Common myeloid progenitor, CD34-positive (primary cell): Measurements from ENCODE around the gene SPECC1.

Experiments
- CTCF ChIA-PET: fragments of 350-600 bp; sonication (Branson Sonifier 250); formaldehyde crosslinking; loops from one replicate; lab custom pipeline; 2021; ENCODE audit warnings: antibody characterized with exemption; lab: Charles Lee
- POLR2A ChIA-PET: fragments of 350-600 bp; sonication (Branson Sonifier 250); formaldehyde crosslinking; loops from one replicate; lab custom pipeline; 2021; ENCODE audit warnings: antibody characterized with exemption; lab: Charles Lee
- DNase-seq, 3 donors: peaks; one replicate each; pipeline versions ENCODE4 v3.0.0 to v3.0.0-alpha.2; 2013
- H3K27ac ChIP-seq, 2 experiments: 1 replicate in 1 of 2; 2 replicates in 1 of 2; pipeline ENCODE4 v1.7.0; 2013; ENCODE audit warnings: inconsistent platforms in 2 of 2, low read length in 2 of 2, mild to moderate bottlenecking in 2 of 2, low read depth in 1 of 2, moderate library complexity in 1 of 2; ENCODE audit not compliant: severe bottlenecking in 2 of 2, insufficient read depth in 1 of 2, poor library complexity in 1 of 2
- H3K27me3 ChIP-seq, 5 experiments: replicated peaks in 2 of 5; 1 replicate in 3 of 5; 2 replicates in 2 of 5; pipeline versions ENCODE4 v1.6.1 to v1.7.0; 2013; ENCODE audit warnings: low read length in 4 of 5, mild to moderate bottlenecking in 2 of 5, moderate library complexity in 2 of 5, inconsistent platforms in 1 of 5; ENCODE audit not compliant: insufficient read depth in 5 of 5, control insufficient read depth in 4 of 5
- H3K36me3 ChIP-seq, 4 experiments: 1 replicate in 2 of 4; 2 replicates in 2 of 4; pipeline versions ENCODE4 v1.6.1 to v1.7.0; 2013; ENCODE audit warnings: low read length in 3 of 4, control low read depth in 1 of 4, mild to moderate bottlenecking in 1 of 4; ENCODE audit not compliant: control insufficient read depth in 4 of 4, insufficient read depth in 4 of 4
- H3K4me1 ChIP-seq, 4 experiments: 1 replicate in 3 of 4; 2 replicates in 1 of 4; pipeline versions ENCODE4 v1.6.1 to v1.7.1; 2013; ENCODE audit warnings: low read length in 3 of 4, mild to moderate bottlenecking in 3 of 4, control low read depth in 1 of 4, inconsistent platforms in 1 of 4, moderate library complexity in 1 of 4; ENCODE audit not compliant: control insufficient read depth in 4 of 4, insufficient read depth in 4 of 4; ENCODE audit errors: control extremely low read depth in 1 of 4
- H3K4me3 ChIP-seq, 7 experiments: 1 replicate in 4 of 7; 2 replicates in 3 of 7; pipeline versions ENCODE4 v1.5.1 to v1.7.0; 2013; ENCODE audit warnings: mild to moderate bottlenecking in 7 of 7, low read length in 6 of 7, moderate library complexity in 6 of 7, inconsistent platforms in 2 of 7, low read depth in 2 of 7, control low read depth in 1 of 7; ENCODE audit not compliant: insufficient read depth in 4 of 7, control insufficient read depth in 1 of 7; ENCODE audit errors: extremely low read depth in 1 of 7
- H3K9me3 ChIP-seq, 5 experiments: 1 replicate in 4 of 5; 2 replicates in 1 of 5; pipeline versions ENCODE4 v1.6.1 to v1.7.1; 2013; ENCODE audit warnings: low read length in 4 of 5, mild to moderate bottlenecking in 2 of 5, inconsistent platforms in 1 of 5, low read depth in 1 of 5, moderate library complexity in 1 of 5; ENCODE audit not compliant: control insufficient read depth in 4 of 5, insufficient read depth in 2 of 5; ENCODE audit errors: control extremely low read depth in 1 of 5
- WGBS: methylation state at CpG from one replicate; pipeline ENCODE4 v1.1.5; 2013; ENCODE audit not compliant: insufficient coverage; 5-methylcytosine and 5-hydroxymethylcytosine counted together

The SPECC1 gene

DNA sequence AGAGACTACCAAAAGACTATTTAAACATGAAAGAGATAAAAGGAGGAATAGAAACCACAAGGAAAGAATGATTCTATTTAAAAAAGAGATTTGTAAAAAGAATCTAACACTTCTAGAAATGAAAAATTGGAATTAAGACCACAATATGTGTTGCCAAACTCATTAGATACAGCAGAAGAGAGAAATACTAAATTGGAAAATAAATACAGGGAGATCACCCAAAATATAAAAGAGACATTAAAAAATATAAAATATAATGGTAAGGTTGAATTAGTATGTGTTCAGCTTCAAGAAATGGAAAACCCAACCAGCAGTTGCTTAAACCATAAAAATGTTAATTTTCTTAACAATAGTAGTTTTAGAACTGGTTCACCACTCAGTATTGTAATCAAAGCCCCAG, 297.8 kb downstream of the SPECC1 start:
- peaks cover 3 to 33% (median 13%) of the 10 kb centered on the region in 5 experiments for H3K9me3 ChIP-seq
- H3K27ac ChIP-seq, result no peak overlapping the region
- CTCF ChIA-PET, result interaction anchor here (1.0 kb wide), 1 partner anchor 11 kb away, joined by 3 read pairs; no protein-coding TSS in a partner anchor
- POLR2A ChIA-PET, result no interaction called here
- H3K27me3 ChIP-seq, result no peaks in the 10 kb centered on the region
- H3K36me3 ChIP-seq, result peaks cover 12 to 49% (median 16%) of the 10 kb centered on the region in 4 experiments
- no peak overlapping the region for H3K4me3 ChIP-seq
- H3K4me1 ChIP-seq, result no peaks in the 10 kb centered on the region
- no peak for DNase-seq

DNA sequence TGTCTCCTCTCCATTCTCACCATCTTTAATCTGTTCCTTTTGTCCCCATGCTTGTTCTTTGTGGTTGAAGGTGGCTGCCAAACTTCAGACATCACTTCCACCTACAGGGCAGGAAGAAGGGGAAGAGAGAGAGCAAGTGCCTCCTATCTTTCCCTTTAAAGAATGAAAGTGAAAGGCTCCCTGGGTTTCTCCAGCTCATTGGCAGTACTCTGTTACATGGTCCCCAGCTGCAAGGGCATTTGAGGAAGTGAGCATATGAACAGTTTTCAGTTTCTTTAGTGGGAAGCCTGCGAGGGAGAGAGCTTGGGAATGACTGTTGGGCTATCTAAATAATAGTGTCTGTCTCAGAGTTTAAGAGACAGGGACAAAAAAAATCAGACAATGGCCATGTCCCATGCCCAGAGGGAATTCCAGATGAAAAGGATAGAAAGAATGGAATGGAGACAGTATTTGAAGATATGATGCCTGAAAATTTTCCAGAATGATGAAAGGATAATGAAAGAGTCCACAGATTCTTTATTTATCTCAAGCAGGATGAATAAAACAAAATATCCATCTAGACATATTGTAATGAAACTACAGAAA, 298.3 kb downstream of the SPECC1 start:
- ChIA-PET CTCF (interaction anchor here (1.0 kb wide), 1 partner anchor 10 kb away, joined by 3 read pairs; no protein-coding TSS in a partner anchor), POLR2A (no interaction called here)
- peaks cover 12 to 44% (median 16%) of the 10 kb centered on the region in 4 experiments for H3K36me3 ChIP-seq
- peak in 2 of 3 donors; percentile 1 to 4 for DNase-seq
- no peak overlapping the region for H3K4me3 ChIP-seq
- no peak overlapping the region for H3K27ac ChIP-seq
- 100% methylated on average over 1 of the region's 1 CpG for WGBS
- peaks cover 3 to 33% (median 13%) of the 10 kb centered on the region in 5 experiments for H3K9me3 ChIP-seq
- no peaks in the 10 kb centered on the region for H3K4me1 ChIP-seq
- no peaks in the 10 kb centered on the region for H3K27me3 ChIP-seq

DNA sequence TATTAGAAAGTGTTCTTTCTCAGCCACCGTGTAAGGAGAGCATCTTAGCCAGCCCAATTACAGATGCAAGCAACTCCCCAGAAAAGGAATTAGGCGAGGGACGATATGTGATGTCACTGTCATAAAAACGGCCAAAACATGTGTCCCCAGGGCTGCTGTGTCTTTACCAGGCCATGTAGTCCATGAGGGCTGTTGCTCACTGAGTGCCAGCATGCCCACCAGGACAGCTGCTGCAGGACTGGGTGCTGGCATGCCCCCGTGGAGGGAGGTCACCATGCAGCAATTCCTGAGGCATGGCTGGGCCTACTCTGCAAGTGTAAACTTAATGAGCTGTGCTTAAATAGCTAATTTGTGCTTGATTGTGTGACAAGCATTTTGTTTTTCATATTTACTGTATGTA, 301.3 kb downstream of the SPECC1 start:
- Histone ChIP-seq H3K4me3 (no peak overlapping the region), H3K27ac (no peak overlapping the region), H3K36me3 (peaks cover 12 to 43% (median 18%) of the 10 kb centered on the region in 4 experiments), H3K9me3 (peaks cover 3 to 30% (median 13%) of the 10 kb centered on the region in 5 experiments), H3K4me1 (no peaks in the 10 kb centered on the region), H3K27me3 (no peaks in the 10 kb centered on the region)
- CTCF ChIA-PET, result interaction anchor here (0.6 kb wide), 1 partner anchor 190 kb away, joined by 5 read pairs; no protein-coding TSS in a partner anchor
- POLR2A ChIA-PET, result no interaction called here
- no peak for DNase-seq
- 100% methylated on average over 5 of the region's 5 CpGs for WGBS

- H3K27ac ChIP-seq, result no peak overlapping the region
- WGBS, result 93% methylated on average over 10 of the region's 10 CpGs
- no peaks in the 10 kb centered on the region for H3K4me1 ChIP-seq
- H3K36me3 ChIP-seq, result peaks cover 0 to 20% (median 9%) of the 10 kb centered on the region in 4 experiments
- CTCF ChIA-PET, result no interaction called here
- no peak overlapping the region for H3K4me3 ChIP-seq
- H3K9me3 ChIP-seq, result peaks cover 0 to 6% (median 0%) of the 10 kb centered on the region in 5 experiments
- POLR2A ChIA-PET, result no interaction called here
- H3K27me3 ChIP-seq, result no peaks in the 10 kb centered on the region
- DNase-seq, result no peak
Observed at GRCh38 chr17:20313306-20313705, 304.1 kb downstream of the SPECC1 start.

- H3K36me3 ChIP-seq, result peaks cover 0 to 15% (median 6%) of the 10 kb centered on the region in 4 experiments
- H3K4me1 ChIP-seq, result no peaks in the 10 kb centered on the region
- no peak for DNase-seq
- POLR2A ChIA-PET, result no interaction called here
- CTCF ChIA-PET, result interaction anchor here (0.9 kb wide), 1 partner anchor 87 kb away, joined by 3 read pairs; no protein-coding TSS in a partner anchor
- 99% methylated on average over 6 of the region's 7 CpGs for WGBS
- no peak overlapping the region for H3K27ac ChIP-seq
- no peak overlapping the region for H3K4me3 ChIP-seq
- H3K9me3 ChIP-seq, result peaks cover 0 to 6% (median 0%) of the 10 kb centered on the region in 5 experiments
- no peaks in the 10 kb centered on the region for H3K27me3 ChIP-seq
Observed at GRCh38 chr17:20313891-20314290, 304.7 kb downstream of the SPECC1 start.

- H3K27ac ChIP-seq, result no peak overlapping the region
- no peak for DNase-seq
- no peaks in the 10 kb centered on the region for H3K27me3 ChIP-seq
- no peaks in the 10 kb centered on the region for H3K9me3 ChIP-seq
- peaks cover 0 to 9% (median 4%) of the 10 kb centered on the region in 4 experiments for H3K36me3 ChIP-seq
- 98% methylated on average over 8 of the region's 8 CpGs for WGBS
- H3K4me1 ChIP-seq, result no peaks in the 10 kb centered on the region
- ChIA-PET CTCF (interaction anchor here (0.9 to 3.9 kb wide), 2 partner anchors 88 kb away, joined by 3 to 16 read pairs; no protein-coding TSS in a partner anchor), POLR2A (no interaction called here)
- no peak overlapping the region for H3K4me3 ChIP-seq
Observed at GRCh38 chr17:20314834-20315233, 305.7 kb downstream of the SPECC1 start.

DNA sequence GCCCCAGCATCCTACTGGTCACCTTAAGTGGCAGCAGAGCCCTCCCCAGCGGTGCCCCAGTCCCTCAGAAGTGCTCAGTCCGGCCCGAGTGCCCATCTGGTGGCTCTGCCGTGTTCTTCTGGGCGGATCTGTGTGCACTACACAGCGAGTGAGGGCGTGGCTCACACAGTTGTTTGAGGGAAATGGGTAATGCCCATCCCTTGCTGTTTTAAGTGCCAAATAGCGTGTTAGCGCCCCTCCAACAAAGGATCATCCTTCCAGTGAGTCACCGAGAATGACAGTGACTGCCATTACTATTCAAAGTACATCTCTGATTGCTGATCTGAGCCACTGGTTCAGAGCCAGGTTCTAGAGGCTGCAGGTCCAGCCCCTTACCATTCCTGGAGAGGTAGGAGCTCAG, 306.2 kb downstream of the SPECC1 start:
- ChIA-PET POLR2A (no interaction called here), CTCF (interaction anchor here (0.7 to 3.9 kb wide), 2 partner anchors 88 to 110 kb away, joined by 3 to 16 read pairs; no protein-coding TSS in a partner anchor)
- H3K4me3 ChIP-seq, result no peak overlapping the region
- peaks cover 0 to 9% (median 4%) of the 10 kb centered on the region in 4 experiments for H3K36me3 ChIP-seq
- 97% methylated on average over 9 of the region's 10 CpGs for WGBS
- H3K9me3 ChIP-seq, result no peaks in the 10 kb centered on the region
- H3K27ac ChIP-seq, result no peak overlapping the region
- no peaks in the 10 kb centered on the region for H3K27me3 ChIP-seq
- no peaks in the 10 kb centered on the region for H3K4me1 ChIP-seq
- no peak for DNase-seq
